ENCODE data around the gene ADARB2.
"Not testable (repeated sequence)": the region's sequence is repeated elsewhere in the genome, so short reads cannot be mapped to it uniquely, and the experiment has no call there.

ADARB2 gene

GRCh38 chr10:1633783-1634182, 103.5 kb downstream of the ADARB2 start:
- no peak for DNase-seq

GRCh38 chr10:1632596-1632995, 104.7 kb downstream of the ADARB2 start:
- DNase-seq = no peak

- no peak for DNase-seq
Measured at GRCh38 chr10:1632141-1632540, 105.2 kb downstream of the ADARB2 start.

GRCh38 chr10:1631282-1631681, 106.0 kb downstream of the ADARB2 start:
- DNase-seq = peak; percentile 79

- DNase-seq = no peak
Measured at GRCh38 chr10:1630304-1630703, 107.0 kb downstream of the ADARB2 start.

GRCh38 chr10:1629326-1630198, 107.8 kb downstream of the ADARB2 start:
- no peak for DNase-seq

- no peak for DNase-seq
Measured at GRCh38 chr10:1628757-1629156, 108.6 kb downstream of the ADARB2 start.

- DNase-seq = no peak
Measured at GRCh38 chr10:1627945-1628344, 109.4 kb downstream of the ADARB2 start.

GRCh38 chr10:1626835-1627234, 110.5 kb downstream of the ADARB2 start:
- no peak for DNase-seq

GRCh38 chr10:1626410-1626809, 110.9 kb downstream of the ADARB2 start:
- DNase-seq = no peak

GRCh38 chr10:1625731-1626130, 111.6 kb downstream of the ADARB2 start:
- no peak for DNase-seq

- DNase-seq = no peak
Measured at GRCh38 chr10:1625079-1625478, 112.2 kb downstream of the ADARB2 start.

GRCh38 chr10:1624240-1624639, 113.1 kb downstream of the ADARB2 start:
- DNase-seq = no peak

- DNase-seq = no peak
Measured at GRCh38 chr10:1620803-1621202, 116.5 kb downstream of the ADARB2 start.

- DNase-seq = not testable (repeated sequence)
Measured at GRCh38 chr10:1617376-1618317, 119.7 kb downstream of the ADARB2 start.

- DNase-seq = not testable (repeated sequence)
Measured at GRCh38 chr10:1616701-1617100, 120.6 kb downstream of the ADARB2 start.

GRCh38 chr10:1615186-1615954, 122.0 kb downstream of the ADARB2 start:
- DNase-seq = no peak

- DNase-seq = no peak
Measured at GRCh38 chr10:1613511-1613910, 123.8 kb downstream of the ADARB2 start.

GRCh38 chr10:1612908-1613307, 124.4 kb downstream of the ADARB2 start:
- DNase-seq = no peak

GRCh38 chr10:1611936-1612550, 125.3 kb downstream of the ADARB2 start:
- DNase-seq = no peak

- no peak for DNase-seq
Measured at GRCh38 chr10:1610986-1611770, 126.1 kb downstream of the ADARB2 start.

- DNase-seq = no peak
Measured at GRCh38 chr10:1609648-1609970, 127.7 kb downstream of the ADARB2 start.

Measured in NCI-H2029 treated with DMSO at 0.1 percent for 48 hours (cell line).